ENCODE results near the gene APEH.
"Not testable (repeated sequence)": the region's sequence is repeated elsewhere in the genome, so short reads cannot be mapped to it uniquely, and the experiment has no call there.

DNA sequence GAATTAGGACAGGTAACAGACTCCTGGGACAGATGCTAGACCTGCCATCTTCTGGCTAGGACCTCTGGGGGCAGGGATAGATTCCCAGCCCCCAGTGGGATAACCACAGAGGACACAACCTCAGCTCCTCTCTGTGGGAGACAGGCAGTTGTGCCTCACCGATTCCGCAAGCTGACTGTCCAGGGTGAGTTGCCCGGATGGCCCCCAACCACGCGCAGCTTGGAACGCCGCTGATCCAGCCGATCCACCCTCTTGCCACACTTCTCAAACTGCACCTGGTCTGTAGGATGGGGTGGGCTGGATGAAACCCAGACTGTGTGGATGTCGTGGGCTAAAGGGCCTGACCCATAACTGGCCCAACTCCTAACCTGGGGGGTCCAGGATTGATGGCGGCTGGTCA, 11.0 kb downstream of the APEH start:
- TF ChIP-seq, protein P1, sequence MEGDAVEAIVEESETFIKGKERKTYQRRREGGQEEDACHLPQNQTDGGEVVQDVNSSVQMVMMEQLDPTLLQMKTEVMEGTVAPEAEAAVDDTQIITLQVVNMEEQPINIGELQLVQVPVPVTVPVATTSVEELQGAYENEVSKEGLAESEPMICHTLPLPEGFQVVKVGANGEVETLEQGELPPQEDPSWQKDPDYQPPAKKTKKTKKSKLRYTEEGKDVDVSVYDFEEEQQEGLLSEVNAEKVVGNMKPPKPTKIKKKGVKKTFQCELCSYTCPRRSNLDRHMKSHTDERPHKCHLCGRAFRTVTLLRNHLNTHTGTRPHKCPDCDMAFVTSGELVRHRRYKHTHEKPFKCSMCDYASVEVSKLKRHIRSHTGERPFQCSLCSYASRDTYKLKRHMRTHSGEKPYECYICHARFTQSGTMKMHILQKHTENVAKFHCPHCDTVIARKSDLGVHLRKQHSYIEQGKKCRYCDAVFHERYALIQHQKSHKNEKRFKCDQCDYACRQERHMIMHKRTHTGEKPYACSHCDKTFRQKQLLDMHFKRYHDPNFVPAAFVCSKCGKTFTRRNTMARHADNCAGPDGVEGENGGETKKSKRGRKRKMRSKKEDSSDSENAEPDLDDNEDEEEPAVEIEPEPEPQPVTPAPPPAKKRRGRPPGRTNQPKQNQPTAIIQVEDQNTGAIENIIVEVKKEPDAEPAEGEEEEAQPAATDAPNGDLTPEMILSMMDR (IDR thresholded peaks at IDR 0.05), result not testable (repeated sequence)
- not testable (repeated sequence) for TF ChIP-seq POLR2A, POLR2AphosphoS5 (IDR thresholded peaks at IDR 0.05)

Measured in upper lobe of left lung (tissue), 4 donors.